Osteocyte (in vitro differentiated cells): ENCODE data around the gene PANK4. TPM values are rescaled to one million over a fixed set of nuclear protein-coding genes. Genes with fewer than 3 reads are reported as not detected.

Experiments
- DNase-seq: peaks from one replicate; pipeline ENCODE4 v3.0.0; 2021; ENCODE audit warnings: mixed read lengths; ENCODE audit not compliant: unreplicated experiment; ENCODE audit errors: extremely low spot score
- H3K27ac Mint-ChIP-seq: one replicate; pipeline ENCODE4 v1.8.0; 2021; ENCODE audit warnings: mild to moderate bottlenecking, mixed read lengths; ENCODE audit not compliant: unreplicated experiment
- H3K27me3 Mint-ChIP-seq: one replicate; pipeline ENCODE4 v1.8.0; 2021; ENCODE audit warnings: mixed read lengths; ENCODE audit not compliant: unreplicated experiment
- H3K36me3 Mint-ChIP-seq: one replicate; pipeline ENCODE4 v1.8.0; 2021; ENCODE audit warnings: mixed read lengths; ENCODE audit not compliant: unreplicated experiment
- H3K4me1 Mint-ChIP-seq: one replicate; pipeline ENCODE4 v1.8.0; 2021; ENCODE audit warnings: mixed read lengths; ENCODE audit not compliant: unreplicated experiment
- H3K4me3 Mint-ChIP-seq: one replicate; pipeline ENCODE4 v1.8.0; 2021; ENCODE audit warnings: mild to moderate bottlenecking, moderate library complexity, mixed read lengths; ENCODE audit not compliant: unreplicated experiment
- H3K9me3 Mint-ChIP-seq: one replicate; pipeline ENCODE4 v1.8.0; 2021; ENCODE audit warnings: mixed read lengths; ENCODE audit not compliant: unreplicated experiment
- CTCF ChIP-seq: fragments of 200-600 bp; sonication (generic); IDR thresholded peaks from 2 replicates; pipeline ENCODE4 v1.5.0; 2021; ENCODE audit warnings: antibody characterized with exemption, mild to moderate bottlenecking, moderate library complexity
- total RNA-seq: library from RNA; stranded (reverse); gene quantifications from 2 replicates; pipeline ENCODE4 v1.2.1, GENCODE V29; 2021

The PANK4 gene
- total RNA-seq, 1 donor from 2014 or later = 34.4 TPM

- TF ChIP-seq CTCF = no peak
- H3K36me3 Mint-ChIP-seq = peaks cover 5% of the 10 kb centered on the region
- no peaks in the 10 kb centered on the region for H3K9me3 Mint-ChIP-seq
- no peaks in the 10 kb centered on the region for H3K27me3 Mint-ChIP-seq
- peaks cover 3% of the 10 kb centered on the region for H3K4me1 Mint-ChIP-seq
- H3K27ac Mint-ChIP-seq = no peak overlapping the region
- no peak overlapping the region for H3K4me3 Mint-ChIP-seq
- DNase-seq = no peak
These were observed 18.6 kb downstream of the PANK4 start for GRCh38 chr1:2507744-2508155.

GRCh38 chr1:2506901-2507565 is 19.4 kb downstream of the PANK4 start:
- no peak for DNase-seq
- TF ChIP-seq CTCF = no peak
- peaks cover 2% of the 10 kb centered on the region for H3K36me3 Mint-ChIP-seq
- H3K4me3 Mint-ChIP-seq = no peak overlapping the region
- H3K27me3 Mint-ChIP-seq = no peaks in the 10 kb centered on the region
- peaks cover 3% of the 10 kb centered on the region for H3K4me1 Mint-ChIP-seq
- no peak overlapping the region for H3K27ac Mint-ChIP-seq
- no peaks in the 10 kb centered on the region for H3K9me3 Mint-ChIP-seq

GRCh38 chr1:2506007-2506860 is 20.2 kb downstream of the PANK4 start:
- DNase-seq = no peak
- H3K4me3 Mint-ChIP-seq = no peak overlapping the region
- H3K36me3 Mint-ChIP-seq = no peaks in the 10 kb centered on the region
- no peaks in the 10 kb centered on the region for H3K27me3 Mint-ChIP-seq
- peaks cover 3% of the 10 kb centered on the region for H3K4me1 Mint-ChIP-seq
- no peak for TF ChIP-seq CTCF
- no peak overlapping the region for H3K27ac Mint-ChIP-seq
- H3K9me3 Mint-ChIP-seq = no peaks in the 10 kb centered on the region

- H3K36me3 Mint-ChIP-seq = no peaks in the 10 kb centered on the region
- H3K27me3 Mint-ChIP-seq = no peaks in the 10 kb centered on the region
- peaks cover 5% of the 10 kb centered on the region for H3K4me1 Mint-ChIP-seq
- no peak overlapping the region for H3K27ac Mint-ChIP-seq
- no peak overlapping the region for H3K4me3 Mint-ChIP-seq
- no peaks in the 10 kb centered on the region for H3K9me3 Mint-ChIP-seq
- no peak for DNase-seq
- TF ChIP-seq CTCF = no peak
These were observed 20.9 kb downstream of the PANK4 start for GRCh38 chr1:2505461-2505994.

GRCh38 chr1:2504949-2505272 is 21.5 kb downstream of the PANK4 start:
- no peak for DNase-seq

More at GRCh38 chr1:2504949-2505272, 21.5 kb downstream of the PANK4 start:
- H3K27me3 Mint-ChIP-seq = no peaks in the 10 kb centered on the region
- H3K4me1 Mint-ChIP-seq = peaks cover 11% of the 10 kb centered on the region
- H3K36me3 Mint-ChIP-seq = no peaks in the 10 kb centered on the region
- H3K9me3 Mint-ChIP-seq = no peaks in the 10 kb centered on the region
- no peak for TF ChIP-seq CTCF
- H3K4me3 Mint-ChIP-seq = no peak overlapping the region
- H3K27ac Mint-ChIP-seq = no peak overlapping the region
